HEK293 (cell line): ENCODE results near the gene ZFAND3.

Experiments
- GLI4 ChIP-seq: fragments of 450-650 bp; formaldehyde crosslinking; IDR thresholded peaks from 2 replicates; pipeline ENCODE4 v1.5.1; 2016; ENCODE audit warnings: missing biosample characterization, missing genetic modification characterization
- ZBTB1 ChIP-seq: fragments of 450-650 bp; formaldehyde crosslinking; IDR thresholded peaks from 2 replicates; pipeline ENCODE4 v1.5.1; 2016; ENCODE audit warnings: missing biosample characterization, missing genetic modification characterization
- ZNF274 ChIP-seq, 2 experiments: fragments of 200-500 bp in 1 of 2; fragments of 450-650 bp in 1 of 2; sonication (Bioruptor generic) in 1 of 2; formaldehyde crosslinking in 1 of 2; IDR thresholded peaks; 2 replicates each; pipeline versions ENCODE4 v1.5.1 to v1.6.1; 2014 to 2016; ENCODE audit warnings: borderline replicate concordance in 1 of 2, inconsistent platforms in 1 of 2, low read length in 1 of 2, missing biosample characterization in 1 of 2, missing genetic modification characterization in 1 of 2
- ZNF558 ChIP-seq: fragments of 450-650 bp; formaldehyde crosslinking; IDR thresholded peaks from 2 replicates; pipeline ENCODE4 v1.5.1; 2016; ENCODE audit warnings: missing biosample characterization, missing genetic modification characterization
- TF ChIP-seq, protein P1 (sequence below): fragments of 450-650 bp; formaldehyde crosslinking; IDR thresholded peaks from 2 replicates; pipeline ENCODE4 v1.5.1; 2016; ENCODE audit warnings: missing biosample characterization, missing genetic modification characterization

GRCh38 chr6:38077488-38078030 is 258.0 kb downstream of the ZFAND3 start:
- no peak for TF ChIP-seq GLI4 (tag by site-specific recombination)
- TF ChIP-seq ZBTB1 (tag by site-specific recombination): no peak
- TF ChIP-seq, protein P1, sequence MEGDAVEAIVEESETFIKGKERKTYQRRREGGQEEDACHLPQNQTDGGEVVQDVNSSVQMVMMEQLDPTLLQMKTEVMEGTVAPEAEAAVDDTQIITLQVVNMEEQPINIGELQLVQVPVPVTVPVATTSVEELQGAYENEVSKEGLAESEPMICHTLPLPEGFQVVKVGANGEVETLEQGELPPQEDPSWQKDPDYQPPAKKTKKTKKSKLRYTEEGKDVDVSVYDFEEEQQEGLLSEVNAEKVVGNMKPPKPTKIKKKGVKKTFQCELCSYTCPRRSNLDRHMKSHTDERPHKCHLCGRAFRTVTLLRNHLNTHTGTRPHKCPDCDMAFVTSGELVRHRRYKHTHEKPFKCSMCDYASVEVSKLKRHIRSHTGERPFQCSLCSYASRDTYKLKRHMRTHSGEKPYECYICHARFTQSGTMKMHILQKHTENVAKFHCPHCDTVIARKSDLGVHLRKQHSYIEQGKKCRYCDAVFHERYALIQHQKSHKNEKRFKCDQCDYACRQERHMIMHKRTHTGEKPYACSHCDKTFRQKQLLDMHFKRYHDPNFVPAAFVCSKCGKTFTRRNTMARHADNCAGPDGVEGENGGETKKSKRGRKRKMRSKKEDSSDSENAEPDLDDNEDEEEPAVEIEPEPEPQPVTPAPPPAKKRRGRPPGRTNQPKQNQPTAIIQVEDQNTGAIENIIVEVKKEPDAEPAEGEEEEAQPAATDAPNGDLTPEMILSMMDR (tag by site-specific recombination): no peak
- TF ChIP-seq ZNF274 (IDR thresholded peaks at IDR 0.05; ENCODE audit: low read length): no peak
- TF ChIP-seq ZNF274 (tag by site-specific recombination; IDR thresholded peaks at IDR 0.05; ENCODE audit: borderline replicate concordance): no peak
- no peak for TF ChIP-seq ZNF558 (tag by site-specific recombination)
